Mesangial cell (primary cell): ENCODE results near the gene RFX1. TPM values are rescaled to one million over a fixed set of nuclear protein-coding genes. Genes with fewer than 3 reads are reported as not detected.

Experiments used
- total RNA-seq: library from RNA; depleted of rRNA; stranded (reverse); fragments of >200 nt; gene quantifications from 2 replicates; pipeline ENCODE4 v1.2.3, GENCODE V29; 2015

Gene RFX1
- total RNA-seq: 7.7 and 8.7 TPM in 2 replicates

DNA sequence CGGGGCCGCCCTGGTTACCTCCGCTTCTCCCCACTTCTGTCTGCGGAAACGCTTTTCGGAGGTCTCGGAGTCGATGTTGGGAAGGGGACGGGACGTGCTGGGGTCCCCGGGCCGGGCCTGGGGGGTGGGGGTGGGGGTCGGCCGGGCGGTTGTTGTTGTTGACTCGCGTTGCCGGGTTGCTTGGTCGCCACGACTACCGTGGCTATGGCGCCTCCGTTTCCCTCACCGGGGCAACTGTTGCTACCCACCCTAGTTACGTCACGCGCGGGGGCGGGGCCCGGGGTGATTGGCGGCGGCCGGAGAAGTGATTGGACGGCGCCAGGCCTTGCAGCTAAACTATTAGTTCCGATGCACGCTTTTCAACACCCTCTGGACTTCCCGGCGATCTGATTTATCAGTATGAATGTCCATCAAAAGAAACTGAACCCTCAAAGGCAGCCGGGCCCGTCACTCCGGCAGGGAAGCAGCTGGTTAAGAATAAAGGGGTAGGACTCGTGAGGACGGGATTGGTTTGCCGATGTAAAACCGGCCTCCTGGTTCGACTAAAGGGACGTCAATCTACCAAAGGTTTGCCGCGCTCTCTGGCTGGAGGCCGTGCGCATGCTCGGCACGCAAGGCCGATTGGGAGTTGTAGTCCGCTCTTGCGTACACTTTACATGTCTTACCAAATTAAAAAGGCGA, at the start of gene RFX1:
Gene RFX1 (minus strand): TSS at position 236 of the 681 bp plus-strand sequence. CDS start 12,477 bp downstream, outside the sequence.

DNA sequence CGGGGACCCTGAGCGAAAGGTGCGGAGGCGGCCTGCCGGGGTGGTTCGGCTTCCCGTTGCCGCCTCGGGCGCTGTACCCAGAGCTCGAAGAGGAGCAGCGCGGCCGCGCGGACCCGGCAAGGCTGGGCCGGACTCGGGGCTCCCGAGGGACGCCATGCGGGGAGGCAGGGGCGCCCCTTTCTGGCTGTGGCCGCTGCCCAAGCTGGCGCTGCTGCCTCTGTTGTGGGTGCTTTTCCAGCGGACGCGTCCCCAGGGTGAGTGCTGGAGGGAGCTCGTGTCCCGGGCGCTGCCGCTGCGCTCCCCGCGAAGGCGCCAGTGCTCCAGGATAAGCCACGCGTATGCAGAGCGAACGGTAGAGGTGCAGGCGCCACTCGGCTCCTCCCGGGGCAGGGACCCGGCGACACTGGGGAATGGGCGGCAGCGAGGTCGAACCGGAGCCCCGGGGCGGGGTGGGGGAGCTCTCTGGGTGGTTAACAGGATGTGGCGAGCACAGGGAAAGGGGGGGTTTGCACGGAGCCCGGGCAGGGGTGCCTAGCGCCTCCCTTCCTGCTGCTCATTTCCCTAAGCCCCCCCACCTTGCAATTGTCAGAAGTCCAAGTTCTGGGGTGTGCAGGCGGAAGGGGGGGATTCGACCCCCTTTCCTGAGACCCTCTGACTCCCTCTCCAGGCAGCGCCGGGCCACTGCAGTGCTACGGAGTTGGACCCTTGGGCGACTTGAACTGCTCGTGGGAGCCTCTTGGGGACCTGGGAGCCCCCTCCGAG, 25.8 kb upstream of the RFX1 start, which contains the start of gene IL27RA:
Gene IL27RA (plus strand): TSS at position 44 of the 762 bp plus-strand sequence. CDS start 111 bp downstream, at position 155.

GRCh38 chr19:14027856-14028450, 21.8 kb upstream of the RFX1 start, which contains the start of gene RLN3:
TSS of gene RLN3 (plus strand) at chr19:14028148. CDS start at chr19:14028205, 57 bp downstream.

DNA sequence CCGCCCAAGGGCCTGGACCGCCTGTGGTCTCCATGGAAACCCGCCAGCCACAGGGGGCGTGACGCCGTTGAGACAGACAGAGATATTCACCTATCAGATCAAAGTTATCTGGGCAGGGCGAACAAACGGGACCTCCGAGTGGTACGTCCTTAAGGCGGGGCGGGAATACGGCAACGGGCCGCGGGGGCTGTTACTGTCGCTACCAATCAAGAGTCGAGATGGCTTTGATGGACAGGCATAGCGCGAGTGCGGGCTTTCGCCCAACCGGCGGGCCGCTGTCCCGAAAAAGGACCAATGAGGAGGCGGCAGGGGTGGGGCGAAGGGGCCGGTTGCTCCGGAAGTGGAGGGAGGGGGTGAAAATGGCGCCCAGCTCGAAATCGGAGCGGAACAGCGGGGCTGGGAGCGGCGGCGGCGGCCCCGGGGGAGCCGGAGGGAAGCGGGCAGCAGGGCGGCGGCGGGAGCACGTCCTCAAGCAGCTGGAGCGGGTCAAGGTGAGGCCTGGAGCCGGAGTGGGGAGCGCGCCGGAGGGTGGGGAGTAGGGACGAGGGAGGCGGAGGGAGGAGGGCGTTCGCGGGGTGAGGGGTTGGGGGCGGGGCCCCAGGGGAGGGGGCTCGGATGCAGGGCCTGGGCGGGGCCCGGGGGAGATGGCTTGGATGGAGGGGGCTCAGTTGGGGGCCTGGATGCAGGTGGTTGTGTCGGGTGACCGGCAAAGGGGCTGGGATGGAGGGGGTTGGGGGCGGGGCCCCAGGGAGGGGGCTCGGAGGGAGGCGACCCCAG, 53.8 kb downstream of the RFX1 start, which contains the start of gene DCAF15:
Gene DCAF15 (plus strand): TSS at position 356 of the 777 bp plus-strand sequence. CDS start 4 bp downstream, at position 360.

DNA sequence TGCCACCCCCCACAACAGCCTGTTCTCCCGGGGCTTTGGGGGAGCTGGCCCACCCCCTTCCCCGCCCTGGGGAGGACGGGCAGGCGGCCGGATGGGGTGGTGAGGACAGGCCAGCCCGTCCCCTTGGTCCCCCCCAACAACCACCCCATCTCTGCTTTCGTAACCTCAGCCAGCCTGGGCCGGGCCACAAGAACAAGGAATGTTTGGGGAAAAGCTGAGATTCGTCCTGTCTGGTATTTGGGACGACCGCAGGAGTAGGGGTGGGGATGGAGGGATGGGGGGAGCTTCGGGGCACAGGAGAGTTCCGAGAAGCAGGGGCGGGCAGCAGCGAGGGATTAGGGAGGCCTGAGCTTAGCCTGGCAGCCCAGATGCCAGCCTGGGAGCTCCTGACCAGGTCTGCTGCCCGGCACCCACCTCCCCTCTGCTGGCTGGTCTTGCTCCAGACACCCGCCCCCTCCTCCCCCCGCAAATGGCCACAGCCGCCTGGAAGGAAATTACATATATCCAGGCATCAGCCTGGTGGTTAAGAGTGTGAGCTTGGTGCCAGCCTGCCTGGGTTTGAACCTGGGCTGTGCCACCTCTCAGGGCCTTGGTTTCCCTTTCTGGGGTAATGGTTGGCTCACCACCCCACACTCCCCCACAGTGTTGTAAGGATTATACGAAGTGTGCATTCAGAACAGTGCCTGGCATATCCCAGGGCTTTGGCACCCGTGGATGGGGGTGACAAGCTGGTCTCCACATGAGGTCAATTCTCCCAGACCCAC, 67.6 kb downstream of the RFX1 start, which contains the start of gene PODNL1:
Gene PODNL1 (minus strand): TSS at position 117 of the 764 bp plus-strand sequence. CDS start 236 bp downstream, outside the sequence.

Other genes with a start within 250 kb of the RFX1 start
- 40.7 and 57.6 TPM in 2 replicates for gene MRI1, start 241.8 kb downstream of the RFX1 start, total RNA-seq
- 100 and 141 TPM in 2 replicates for gene C19orf53, start 231.9 kb downstream of the RFX1 start, total RNA-seq
- 10.9 and 23.7 TPM in 2 replicates for gene ZSWIM4, start 210.9 kb downstream of the RFX1 start, total RNA-seq
- 0.63 TPM in 1 of 2 replicates, not detected in the other for gene NANOS3, start 129.2 kb downstream of the RFX1 start, total RNA-seq
- 0.49 and 1.0 TPM in 2 replicates for gene BRME1, start 100.2 kb downstream of the RFX1 start, total RNA-seq
- 24.6 and 41.5 TPM in 2 replicates for gene CC2D1A, start 100.1 kb downstream of the RFX1 start, total RNA-seq
- gene PODNL1, start 67.9 kb downstream of the RFX1 start, total RNA-seq: 0.49 and 25.6 TPM in 2 replicates
- gene DCAF15, start 53.8 kb downstream of the RFX1 start, total RNA-seq: 30.6 and 38.9 TPM in 2 replicates
- not detected in 2 replicates for gene RLN3, start 21.8 kb upstream of the RFX1 start, total RNA-seq
- gene IL27RA, start 25.4 kb upstream of the RFX1 start, total RNA-seq: 6.7 and 7.6 TPM in 2 replicates
- gene PALM3, start 55.8 kb upstream of the RFX1 start, total RNA-seq: under 0.01 and 0.13 TPM in 2 replicates
- 0.49 and 3.3 TPM in 2 replicates for gene MISP3, start 66.5 kb upstream of the RFX1 start, total RNA-seq
- gene C19orf67, start 79.5 kb upstream of the RFX1 start, total RNA-seq: not detected in 2 replicates
- 28.2 and 44.0 TPM in 2 replicates for gene SAMD1, start 84.4 kb upstream of the RFX1 start, total RNA-seq
- 41.6 and 55.1 TPM in 2 replicates for gene PRKACA, start 111.4 kb upstream of the RFX1 start, total RNA-seq
- 7.9 and 97.4 TPM in 2 replicates for gene ASF1B, start 130.3 kb upstream of the RFX1 start, total RNA-seq
- 4.7 and 18.5 TPM in 2 replicates for gene ADGRL1, start 199.8 kb upstream of the RFX1 start, total RNA-seq